NT2/D1 (cell line): ENCODE data around the gene CAPZB.

Source experiments
- YY1 ChIP-seq: IDR thresholded peaks from 2 replicates; pipeline ENCODE4 v1.6.1; 2011; ENCODE audit not compliant: insufficient read length, insufficient read depth
- ZNF274 ChIP-seq: IDR thresholded peaks from 2 replicates; pipeline ENCODE4 v1.6.1; 2011; ENCODE audit warnings: mild to moderate bottlenecking, low read depth, low read length

DNA sequence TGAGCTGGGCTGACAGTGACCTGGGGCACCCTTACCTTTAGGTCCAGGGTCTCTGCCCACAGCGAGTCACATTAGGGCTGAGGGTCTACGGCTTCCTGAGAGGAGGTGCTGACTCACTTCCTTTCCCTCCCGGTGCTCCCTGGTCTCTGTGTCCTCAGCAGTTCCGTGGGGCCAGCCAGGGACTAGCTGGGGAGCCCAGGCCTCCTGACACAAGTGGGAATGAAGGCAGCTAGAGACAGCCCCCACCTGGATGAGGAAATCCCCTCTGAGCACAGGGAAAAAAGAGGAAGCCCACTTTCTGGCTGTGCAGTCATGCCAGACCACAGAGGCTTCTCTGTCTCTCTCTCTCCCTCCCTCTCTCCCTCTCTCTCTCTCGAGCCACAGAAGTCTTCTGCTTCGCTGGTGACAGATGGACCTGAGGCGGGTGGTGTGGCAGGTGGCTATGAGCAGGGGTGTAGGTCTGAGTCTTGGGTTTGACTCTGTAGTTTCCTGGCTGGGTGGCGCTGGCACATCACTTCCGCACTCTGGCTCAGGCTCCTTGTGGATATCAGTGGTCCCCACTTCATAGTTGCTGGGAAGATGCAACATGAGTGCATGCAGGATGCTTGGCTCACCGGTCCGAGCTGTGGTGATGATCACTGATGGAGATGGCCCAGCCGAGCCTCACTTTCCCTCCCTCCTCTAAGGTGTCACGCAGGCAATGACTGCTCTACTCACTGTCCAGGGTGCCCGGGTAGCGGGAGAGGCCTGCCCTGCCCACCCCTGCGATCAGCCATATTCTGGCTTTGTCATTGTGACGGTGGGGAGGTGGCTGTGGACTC is 169.8 kb downstream of the CAPZB start:
- TF ChIP-seq ZNF274 (no peak), YY1 (no peak)
